ENCODE measurements around the gene KLF6.

KLF6 gene

GRCh38 chr10:3779158-3779741 lies 5.8 kb downstream of the KLF6 start (continued):
- TF ChIP-seq ZNF148 (tag by site-specific recombination; IDR thresholded peaks at IDR 0.05; ENCODE audit: borderline replicate concordance) (no peak), HOXC10 (CRISPR knock-in tag; IDR thresholded peaks at IDR 0.05) (no peak), ZSCAN16 (tag by site-specific recombination; IDR thresholded peaks at IDR 0.05) (no peak), MYNN (tag by site-specific recombination; IDR thresholded peaks at IDR 0.05; ENCODE audit: borderline replicate concordance) (no peak), ZFP3 (tag by site-specific recombination; IDR thresholded peaks at IDR 0.05; ENCODE audit: low read depth) (no peak), ZNF211 (tag by site-specific recombination; IDR thresholded peaks at IDR 0.05; ENCODE audit: low read depth) (no peak), ZNF843 (tag by site-specific recombination; IDR thresholded peaks at IDR 0.05) (no peak), PRDM1 (tag by site-specific recombination; IDR thresholded peaks at IDR 0.05) (no peak), ZBTB20 (tag by site-specific recombination; IDR thresholded peaks at IDR 0.05) (no peak), ZNF830 (tag by site-specific recombination; IDR thresholded peaks at IDR 0.05; ENCODE audit: low read depth) (no peak), ZNF174 (tag by site-specific recombination; IDR thresholded peaks at IDR 0.05) (no peak)

- ChIA-PET POLR2A (no interaction called here), CTCF (interaction anchor here (0.6 kb wide), 1 partner anchor 17 kb away, joined by 3 read pairs; no protein-coding TSS in a partner anchor)
- H3K27ac ChIP-seq (ENCODE audit: extremely low read depth, low read depth, low read length) = no peak overlapping the region
- H3K9me3 ChIP-seq (ENCODE audit: control insufficient read depth, insufficient read depth, low read depth, low read length) = no peaks in the 10 kb centered on the region
- no peak overlapping the region for H3K4me3 ChIP-seq (ENCODE audit: low read depth, low read length)
- peaks cover 14 to 55% of the 10 kb centered on the region in 2 experiments for H3K36me3 ChIP-seq (ENCODE audit: control insufficient read depth in 2 of 2, insufficient read depth in 1 of 2, low read length in 2 of 2)
- H3K4me1 ChIP-seq (ENCODE audit: control insufficient read depth, insufficient read depth, low read length) = peaks cover 15% of the 10 kb centered on the region
- TF ChIP-seq GLIS1 (tag by site-specific recombination; IDR thresholded peaks at IDR 0.05) = no peak
- TF ChIP-seq TRIM28 (IDR thresholded peaks at IDR 0.05; ENCODE audit: borderline replicate concordance, low read length) = no peak
- TF ChIP-seq ZNF362 (tag by site-specific recombination; IDR thresholded peaks at IDR 0.05) = 0 out of 2 replicates have a peak, but pooled peaks have one; percentile 21
Measured at GRCh38 chr10:3778692-3779157, 6.3 kb downstream of the KLF6 start.

GRCh38 chr10:3777981-3778691 lies 6.9 kb downstream of the KLF6 start:
- CTCF ChIA-PET = interaction anchor here (0.6 kb wide), 3 partner anchors 17 to 364 kb away, joined by 3 to 8 read pairs (median 3); no protein-coding TSS in a partner anchor
- Histone ChIP-seq H3K4me1 (ENCODE audit: control insufficient read depth, insufficient read depth, low read length) (peaks cover 15% of the 10 kb centered on the region), H3K27ac (ENCODE audit: extremely low read depth, low read depth, low read length) (no peak overlapping the region), H3K36me3 (ENCODE audit: control insufficient read depth in 2 of 2, insufficient read depth in 1 of 2, low read length in 2 of 2) (peaks cover 14 to 55% of the 10 kb centered on the region in 2 experiments), H3K4me3 (ENCODE audit: low read depth, low read length) (no peak overlapping the region), H3K9me3 (ENCODE audit: control insufficient read depth, insufficient read depth, low read depth, low read length) (no peaks in the 10 kb centered on the region)
- POLR2A ChIA-PET = interaction anchor here (0.8 to 4.2 kb wide), 2 partner anchors 7 to 17 kb away, joined by 3 to 33 read pairs; partner anchors contain the start of gene KLF6
- no peak for TF ChIP-seq ATF2 (tag by site-specific recombination; IDR thresholded peaks at IDR 0.05; ENCODE audit: low read depth)
- TF ChIP-seq ZNF48 (tag by site-specific recombination; IDR thresholded peaks at IDR 0.05) = no peak
- no peak for TF ChIP-seq ZNF571 (tag by site-specific recombination; IDR thresholded peaks at IDR 0.05)
- TF ChIP-seq ZNF132 (tag by site-specific recombination; IDR thresholded peaks at IDR 0.05; ENCODE audit: borderline replicate concordance) = no peak
- TF ChIP-seq ZNF175 (tag by site-specific recombination; IDR thresholded peaks at IDR 0.05) = no peak
- TF ChIP-seq ZNF776 (tag by site-specific recombination; IDR thresholded peaks at IDR 0.05; ENCODE audit: borderline replicate concordance) = no peak
- no peak for TF ChIP-seq ZNF274 (IDR thresholded peaks at IDR 0.05; ENCODE audit: low read length)
- TF ChIP-seq ZNF274 (tag by site-specific recombination; IDR thresholded peaks at IDR 0.05; ENCODE audit: borderline replicate concordance) = no peak
- no peak for TF ChIP-seq ZFP37 (tag by site-specific recombination; IDR thresholded peaks at IDR 0.05)
- TF ChIP-seq PRDM6 (tag by site-specific recombination; IDR thresholded peaks at IDR 0.05) = no peak
- no peak for TF ChIP-seq ZNF510 (tag by site-specific recombination; IDR thresholded peaks at IDR 0.05; ENCODE audit: insufficient replicate concordance)
- no peak for TF ChIP-seq ZNF114 (tag by site-specific recombination; IDR thresholded peaks at IDR 0.05)
- TF ChIP-seq ZNF138 (tag by site-specific recombination; IDR thresholded peaks at IDR 0.05; ENCODE audit: borderline replicate concordance) = no peak
